Measurements from ENCODE around the gene C6orf62. TPM values are rescaled to one million over a fixed set of nuclear protein-coding genes. Genes with fewer than 3 reads are reported as not detected.

C6orf62 gene
- polyA plus RNA-seq, 3 donors, result 127 to 143 (median 135) TPM

DNA sequence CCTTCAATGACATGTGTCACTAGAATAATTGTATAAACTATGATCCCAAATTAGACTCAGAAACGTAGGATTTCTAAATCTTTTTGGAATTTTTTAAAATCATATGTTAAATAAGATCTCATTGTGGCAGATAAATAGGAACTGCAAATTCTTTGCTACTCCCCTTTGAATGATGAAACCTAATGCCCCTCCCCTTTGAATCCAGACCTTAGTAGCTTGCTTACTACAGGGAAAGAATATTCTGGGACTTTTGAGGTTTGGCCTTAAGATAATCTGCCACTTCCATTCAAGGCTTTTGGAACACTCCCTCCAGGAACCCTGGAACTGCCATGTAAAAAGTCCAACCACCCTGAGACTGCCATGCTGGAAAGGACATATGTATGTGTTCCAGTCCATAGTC is 59.4 kb downstream of the C6orf62 start:
- DNase-seq (ENCODE audit: extremely low read depth in 1 of 11, low read depth in 9 of 11, low spot score in 4 of 11), result no peak

DNA sequence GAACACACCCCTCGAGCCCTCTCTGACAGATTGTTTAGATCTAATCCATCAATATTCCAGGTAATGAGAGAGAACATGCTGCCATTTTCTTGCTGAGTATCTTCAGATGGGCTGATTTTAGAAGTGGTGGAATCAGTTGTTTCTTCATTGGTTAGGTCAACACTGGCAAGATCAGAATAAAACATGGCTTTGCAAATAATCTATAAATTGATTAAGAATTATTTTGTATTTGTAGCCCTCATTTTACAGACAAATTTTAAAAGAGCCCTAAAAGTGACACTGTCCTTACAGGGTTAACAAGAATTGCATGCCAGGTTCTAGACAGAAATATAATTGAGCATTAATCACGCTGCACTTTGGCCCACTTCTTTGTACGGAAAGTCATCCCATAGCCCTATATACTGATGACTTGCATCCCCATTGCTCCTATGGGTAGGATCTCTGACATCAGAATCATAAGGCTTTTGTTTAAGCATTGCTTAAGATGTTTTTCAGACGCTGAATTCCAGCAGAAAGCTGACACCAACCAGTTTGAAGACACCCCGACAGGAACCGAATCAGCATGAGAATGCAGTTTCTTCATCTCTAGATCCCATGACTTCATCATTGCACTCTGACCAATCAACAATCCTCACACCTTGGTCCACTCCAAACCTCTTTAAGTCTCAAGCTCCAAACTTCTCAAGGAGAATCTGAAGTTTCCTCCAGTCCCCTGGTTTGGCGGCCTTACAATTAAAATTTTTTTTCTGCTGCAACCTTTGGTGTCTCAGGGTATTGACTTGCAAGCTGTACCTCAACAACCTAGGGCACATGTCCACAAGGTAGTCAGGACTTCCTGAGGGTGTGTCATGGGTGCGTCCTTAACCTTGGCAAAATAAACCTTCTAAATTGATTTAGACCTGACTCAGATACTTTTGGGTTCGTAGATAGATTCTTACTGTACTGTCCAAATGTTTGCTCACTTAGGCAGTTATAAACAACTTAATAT is 60.1 kb downstream of the C6orf62 start:
- no peak for DNase-seq (ENCODE audit: extremely low read depth in 1 of 11, low read depth in 9 of 11, low spot score in 4 of 11)

DNA sequence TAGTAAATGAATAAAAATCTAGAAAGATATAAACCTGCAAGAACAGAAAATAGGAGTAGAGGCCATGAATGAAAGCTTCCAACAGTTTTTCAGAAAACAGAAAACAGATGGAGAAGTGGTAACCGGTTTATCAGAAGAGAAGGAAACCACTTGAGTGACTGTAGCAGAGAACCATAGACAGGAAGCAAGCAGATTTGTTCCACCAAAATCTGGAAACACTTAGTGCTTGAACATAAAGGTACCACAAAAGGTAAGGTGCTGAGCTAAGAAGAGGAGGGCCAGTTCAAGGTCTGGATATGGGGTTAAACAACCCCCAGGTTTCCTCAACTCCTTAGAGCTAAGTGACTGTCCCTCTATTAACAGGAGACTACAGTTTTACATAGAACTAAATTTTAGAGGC is 63.7 kb downstream of the C6orf62 start:
- DNase-seq (ENCODE audit: extremely low read depth in 1 of 11, low read depth in 9 of 11, low spot score in 4 of 11), result no peak

Other genes starting within 250 kb of the C6orf62 start
- 1 to 10 TPM; 3.0 to 4.0 (median 3.7) TPM for gene GPLD1, start 229.6 kb downstream of the C6orf62 start, polyA plus RNA-seq (ENCODE audit: insufficient read length in 3 of 3)
- 10 to 100 TPM; 27.5 to 32.7 (median 30.6) TPM for gene ALDH5A1, start 224.2 kb downstream of the C6orf62 start, polyA plus RNA-seq (ENCODE audit: insufficient read length in 3 of 3)
- under 1 TPM; 0.30 to 0.36 (median 0.30) TPM for gene KIAA0319, start 73.0 kb downstream of the C6orf62 start, polyA plus RNA-seq (ENCODE audit: insufficient read length in 3 of 3)
- 10 to 100 TPM; 61.0 to 71.8 (median 63.6) TPM for gene TDP2, start 52.3 kb downstream of the C6orf62 start, polyA plus RNA-seq (ENCODE audit: insufficient read length in 3 of 3)
- gene ACOT13, start 52.1 kb downstream of the C6orf62 start, polyA plus RNA-seq (ENCODE audit: insufficient read length in 3 of 3), result 10 to 100 TPM; 30.8 to 40.3 (median 37.1) TPM
- gene GMNN, start 55.8 kb upstream of the C6orf62 start, polyA plus RNA-seq (ENCODE audit: insufficient read length in 3 of 3), result 10 to 100 TPM; 53.7 to 61.8 (median 60.5) TPM
- not detected for gene ARMH2, start 79.8 kb upstream of the C6orf62 start, polyA plus RNA-seq (ENCODE audit: insufficient read length in 3 of 3)
- gene RIPOR2, start 216.8 kb upstream of the C6orf62 start, polyA plus RNA-seq (ENCODE audit: insufficient read length in 3 of 3), result 1 to 10 TPM; 6.6 to 8.8 (median 8.4) TPM